ENCODE data around the gene TTN. TPM values are rescaled to one million over a fixed set of nuclear protein-coding genes. Genes with fewer than 3 reads are reported as not detected.

The TTN gene
- total and polyA plus RNA-seq, 2 donors (not counting 1 experiment from before 2014, with no cell fraction given), result 1.7 to 46.4 TPM

DNA sequence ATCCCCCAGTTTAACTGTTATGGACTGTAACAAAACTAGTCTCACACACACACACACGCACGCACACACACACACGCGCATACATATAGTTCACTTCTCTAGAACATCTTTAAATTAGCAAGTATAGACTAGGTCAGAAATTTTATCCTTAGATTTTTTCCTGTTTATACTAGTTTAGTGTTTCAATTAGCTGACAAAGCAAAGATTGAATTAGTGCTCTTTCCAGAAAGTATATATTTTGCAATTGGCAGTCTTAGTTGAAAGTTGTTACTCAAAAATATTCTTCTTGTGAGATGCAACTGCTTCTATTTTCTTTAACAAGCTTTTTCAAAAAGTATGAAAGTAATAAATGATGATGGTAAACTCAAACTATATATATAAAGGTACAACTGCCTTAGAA, 304.5 kb downstream of the TTN start:
- no peak overlapping the region for H3K27ac Mint-ChIP-seq
- CTCF ChIA-PET, result no interaction called here
- POLR2A ChIA-PET, result no interaction called here
- WGBS (ENCODE audit: insufficient coverage), result no CpG with 5 or more reads among the region's 4 CpGs
- H3K4me2 ChIP-seq (replicated peaks; ENCODE audit: low read depth, low read length, poor library complexity, severe bottlenecking), result no peak overlapping the region
- no peak overlapping the region for H3K4me3 ChIP-seq (ENCODE audit: control extremely low read depth in 1 of 5, extremely low read depth in 1 of 5, insufficient read depth in 1 of 5, low read depth in 2 of 5, low read length in 4 of 5)
- H3K27me3 Mint-ChIP-seq, result no peaks in the 10 kb centered on the region
- intact Hi-C loops (cut with micrococcal nuclease), result no loop called here
- no peaks in the 10 kb centered on the region for H4K20me1 ChIP-seq (ENCODE audit: control insufficient read depth, insufficient read depth, low read length, poor library complexity, severe bottlenecking)
- no peaks in the 10 kb centered on the region for H3K9me3 ChIP-seq (ENCODE audit: control extremely low read depth in 1 of 3, control insufficient read depth in 2 of 3, insufficient read depth in 1 of 3, low read length in 2 of 3)
- H3K4me3 Mint-ChIP-seq, result no peak overlapping the region
- no peaks in the 10 kb centered on the region for H3K4me1 ChIP-seq (ENCODE audit: control insufficient read depth in 2 of 2, insufficient read depth in 2 of 2, low read length in 2 of 2)
- H3K9ac ChIP-seq (ENCODE audit: low read length), result no peak overlapping the region
- peaks cover 4% of the 10 kb centered on the region for H3K4me1 Mint-ChIP-seq
- H3K79me2 ChIP-seq (ENCODE audit: control insufficient read depth, insufficient read depth, low read length), result no peaks in the 10 kb centered on the region
- H2AFZ ChIP-seq (ENCODE audit: insufficient read depth, low read depth, low read length, poor library complexity, severe bottlenecking), result no peak overlapping the region
- ATAC-seq (ENCODE audit: low read depth), result no peak
- DNase-seq, result no peak
- no peaks in the 10 kb centered on the region for H3K9me3 Mint-ChIP-seq (ENCODE audit: insufficient read depth)
- TF ChIP-seq CTCF (IDR thresholded peaks at IDR 0.05) (no peak), EZH2 (IDR thresholded peaks at IDR 0.05; ENCODE audit: borderline replicate concordance, insufficient read depth, low read depth, low read length, poor library complexity, severe bottlenecking) (no peak)
- H3K27me3 ChIP-seq (replicated peaks in 1 of 4; ENCODE audit: control extremely low read depth in 1 of 4, control insufficient read depth in 3 of 4, insufficient read depth in 4 of 4, low read length in 3 of 4), result no peaks in the 10 kb centered on the region
- H3K36me3 ChIP-seq (replicated peaks in 1 of 2; ENCODE audit: control extremely low read depth in 1 of 2, control insufficient read depth in 1 of 2, extremely low read depth in 1 of 2, insufficient read depth in 2 of 2, low read length in 1 of 2), result peaks cover 8 to 59% of the 10 kb centered on the region in 2 experiments
- H3K27ac ChIP-seq (ENCODE audit: low read length in 2 of 2), result no peak overlapping the region

GRCh38 chr2:178499640-178500039, 307.6 kb downstream of the TTN start:
- intact Hi-C loops (cut with micrococcal nuclease), result no loop called here
- Histone ChIP-seq H2AFZ (ENCODE audit: insufficient read depth, low read depth, low read length, poor library complexity, severe bottlenecking) (no peak overlapping the region), H3K27ac (ENCODE audit: low read length in 2 of 2) (no peak overlapping the region), H4K20me1 (ENCODE audit: control insufficient read depth, insufficient read depth, low read length, poor library complexity, severe bottlenecking) (no peaks in the 10 kb centered on the region), H3K9ac (ENCODE audit: low read length) (no peak overlapping the region), H3K36me3 (replicated peaks in 1 of 2; ENCODE audit: control extremely low read depth in 1 of 2, control insufficient read depth in 1 of 2, extremely low read depth in 1 of 2, insufficient read depth in 2 of 2, low read length in 1 of 2) (peaks cover 16 to 73% of the 10 kb centered on the region in 2 experiments), H3K79me2 (ENCODE audit: control insufficient read depth, insufficient read depth, low read length) (no peaks in the 10 kb centered on the region), H3K4me3 (ENCODE audit: control extremely low read depth in 1 of 5, extremely low read depth in 1 of 5, insufficient read depth in 1 of 5, low read depth in 2 of 5, low read length in 4 of 5) (no peak overlapping the region), H3K4me1 (ENCODE audit: control insufficient read depth in 2 of 2, insufficient read depth in 2 of 2, low read length in 2 of 2) (no peaks in the 10 kb centered on the region), H3K4me2 (replicated peaks; ENCODE audit: low read depth, low read length, poor library complexity, severe bottlenecking) (no peak overlapping the region), H3K9me3 (ENCODE audit: control extremely low read depth in 1 of 3, control insufficient read depth in 2 of 3, insufficient read depth in 1 of 3, low read length in 2 of 3) (no peaks in the 10 kb centered on the region), H3K27me3 (replicated peaks in 1 of 4; ENCODE audit: control extremely low read depth in 1 of 4, control insufficient read depth in 3 of 4, insufficient read depth in 4 of 4, low read length in 3 of 4) (no peaks in the 10 kb centered on the region)
- POLR2A ChIA-PET, result no interaction called here
- 100% methylated on average over 3 of the region's 3 CpGs for WGBS (ENCODE audit: insufficient coverage)
- no peaks in the 10 kb centered on the region for H3K27me3 Mint-ChIP-seq
- no peaks in the 10 kb centered on the region for H3K9me3 Mint-ChIP-seq (ENCODE audit: insufficient read depth)
- ATAC-seq (ENCODE audit: low read depth), result no peak
- H3K27ac Mint-ChIP-seq, result no peak overlapping the region
- no peak overlapping the region for H3K4me3 Mint-ChIP-seq
- CTCF ChIA-PET, result interaction anchor here (0.5 to 1.4 kb wide), 2 partner anchors 23 to 85 kb away, joined by 3 read pairs; no protein-coding TSS in a partner anchor
- peaks cover 4% of the 10 kb centered on the region for H3K4me1 Mint-ChIP-seq
- DNase-seq, result no peak
- TF ChIP-seq CTCF (IDR thresholded peaks at IDR 0.05) (no peak), EZH2 (IDR thresholded peaks at IDR 0.05; ENCODE audit: borderline replicate concordance, insufficient read depth, low read depth, low read length, poor library complexity, severe bottlenecking) (no peak)

All from B cell (primary cell).